HCT116 (cell line): ENCODE data around the gene HOXD8. TPM values are rescaled to one million over a fixed set of nuclear protein-coding genes. Genes with fewer than 3 reads are reported as not detected.

Source experiments
- ATAC-seq: fragments of 200-7000 bp; cut with Tn5 transposase; 2 replicates; pipeline ENCODE4 v1.9.1; 2020; ENCODE audit warnings: mild to moderate bottlenecking, moderate library complexity
- BruUV-seq: library from RNA; stranded (reverse); fragments of 400-500 nt; replicated peaks from 2 replicates; lab custom pipeline; 2021; lab: Mats Ljungman, UMichigan
- CTCF ChIA-PET: fragments of 300-600 bp; sonication (Branson Sonifier 250); formaldehyde crosslinking; loops from one replicate; lab custom pipeline; 2021; ENCODE audit warnings: antibody characterized with exemption; lab: Charles Lee
- POLR2A ChIA-PET: fragments of 300-600, 350-600 bp; sonication (Branson Sonifier 250); formaldehyde crosslinking; loops from one replicate; lab custom pipeline; 2021; ENCODE audit warnings: antibody characterized with exemption; lab: Charles Lee
- RAD21 ChIA-PET, 2 experiments: fragments of 300-600 bp; sonication (Branson Sonifier 250); formaldehyde crosslinking; loops; one replicate each; lab custom pipeline; 2023; ENCODE audit warnings: low total read pairs in 2 of 2; ENCODE audit not compliant: uncharacterized antibody in 2 of 2, unreplicated experiment in 2 of 2, low non-redundant PET in 1 of 2; lab: Charles Lee
- DNase-seq: peaks from one replicate; pipeline ENCODE4 v3.0.0-alpha.2; 2010; ENCODE audit warnings: low read depth, low spot score
- H2AFZ ChIP-seq: fragments of 200-600 bp; shearing (Covaris generic), sonication (generic); 2 replicates; pipeline ENCODE4 v1.6.1; 2017; ENCODE audit warnings: low read depth, mixed run types, mixed read lengths, antibody characterized with exemption, low read length; ENCODE audit not compliant: poor library complexity, severe bottlenecking
- H3K27ac ChIP-seq: 2 replicates; pipeline ENCODE4 v1.5.1; 2012; ENCODE audit warnings: low read depth, low read length
- H3K27me3 ChIP-seq: fragments of 200-600 bp; sonication (generic); 2 replicates; pipeline ENCODE4 v1.6.1; 2016; ENCODE audit warnings: mixed run types, low read length, mixed read lengths; ENCODE audit not compliant: insufficient read depth
- H3K36me3 ChIP-seq, 2 experiments: fragments of 200-500 bp in 1 of 2; fragments of 200-600 bp in 1 of 2; sonication (Bioruptor generic) in 1 of 2; sonication (generic) in 1 of 2; 2 replicates each; pipeline versions ENCODE4 v1.5.1 to v1.6.1; 2014 to 2016; ENCODE audit warnings: low read length in 2 of 2, inconsistent platforms in 1 of 2, mixed read lengths in 1 of 2, mixed run types in 1 of 2; ENCODE audit not compliant: insufficient read depth in 2 of 2, control insufficient read depth in 1 of 2
- H3K4me1 ChIP-seq, 2 experiments: fragments of 200-600 bp in 1 of 2; sonication (generic) in 1 of 2; 2 replicates each; pipeline versions ENCODE4 v1.5.1 to v1.6.1; 2012 to 2017; ENCODE audit warnings: low read length in 2 of 2, inconsistent platforms in 1 of 2, mild to moderate bottlenecking in 1 of 2, mixed read lengths in 1 of 2, mixed run types in 1 of 2, moderate library complexity in 1 of 2; ENCODE audit not compliant: insufficient read depth in 2 of 2, control insufficient read depth in 1 of 2
- H3K4me2 ChIP-seq: fragments of 200-600 bp; sonication (generic); 2 replicates; pipeline ENCODE4 v1.6.1; 2017; ENCODE audit warnings: mixed run types, low read length, mixed read lengths
- H3K4me3 ChIP-seq, 2 experiments: fragments of 200-600 bp in 1 of 2; sonication (generic) in 1 of 2; replicated peaks in 1 of 2; 2 replicates each; pipeline ENCODE4 v1.5.1; 2011 to 2016; ENCODE audit warnings: low read length in 2 of 2, control low read depth in 1 of 2, low read depth in 1 of 2, mild to moderate bottlenecking in 1 of 2, mixed read lengths in 1 of 2, mixed run types in 1 of 2
- H3K79me2 ChIP-seq: fragments of 200-600 bp; sonication (generic); 2 replicates; pipeline ENCODE4 v1.6.1; 2017; ENCODE audit warnings: mild to moderate bottlenecking, mixed run types, low read length, moderate library complexity, mixed read lengths; ENCODE audit not compliant: insufficient read depth
- H3K9ac ChIP-seq: fragments of 200-600 bp; sonication (generic); 2 replicates; pipeline ENCODE4 v1.6.1; 2016; ENCODE audit warnings: low read length, mixed read lengths
- H3K9me2 ChIP-seq: fragments of 200-600 bp; sonication (generic), shearing (Covaris generic); 2 replicates; pipeline ENCODE4 v1.6.1; 2017; ENCODE audit warnings: mixed run types, mild to moderate bottlenecking, moderate library complexity; ENCODE audit not compliant: insufficient read depth
- H3K9me3 ChIP-seq, 2 experiments: fragments of 200-500 bp in 1 of 2; fragments of 200-600 bp in 1 of 2; sonication (Bioruptor generic) in 1 of 2; sonication (generic) in 1 of 2; 2 replicates each; pipeline ENCODE4 v1.6.1; 2014 to 2017; ENCODE audit warnings: low read length in 2 of 2, mixed read lengths in 2 of 2, inconsistent platforms in 1 of 2, low read depth in 1 of 2, mild to moderate bottlenecking in 1 of 2, mixed run types in 1 of 2, moderate library complexity in 1 of 2; ENCODE audit not compliant: control insufficient read depth in 1 of 2, insufficient read depth in 1 of 2
- H4K20me1 ChIP-seq: fragments of 200-600 bp; sonication (generic), shearing (Covaris generic); 2 replicates; pipeline ENCODE4 v1.6.1; 2017; ENCODE audit warnings: mixed run types, mild to moderate bottlenecking, moderate library complexity; ENCODE audit not compliant: insufficient read depth
- CBX3 ChIP-seq: IDR thresholded peaks from 2 replicates; pipeline ENCODE4 v1.6.1; 2012; ENCODE audit warnings: low read depth
- SP1 ChIP-seq: IDR thresholded peaks from 2 replicates; pipeline ENCODE4 v1.6.1; 2012; ENCODE audit warnings: low read depth
- SRF ChIP-seq: IDR thresholded peaks from 2 replicates; pipeline ENCODE4 v1.6.1; 2012; ENCODE audit warnings: low read depth
- intact Hi-C: fragments of 100-400 bp; cut with micrococcal nuclease; formaldehyde crosslinking; loops from 2 replicates; pipeline ENCODE4 v1.10.0; 2022
- total RNA-seq: library from RNA; stranded (reverse); gene quantifications from one replicate; pipeline ENCODE4 v1.2.1, GENCODE V29; 2021; ENCODE audit not compliant: unreplicated experiment
- TF ChIP-seq, protein P1 (sequence below): IDR thresholded peaks from 2 replicates; pipeline ENCODE4 v1.6.1; 2012; ENCODE audit warnings: low read depth
- TF ChIP-seq, protein P2 (sequence below): IDR thresholded peaks from 2 replicates; pipeline ENCODE4 v1.6.1; 2012

The HOXD8 gene
- total RNA-seq, 1 experiment from 2014 or later, result 6.0 TPM

DNA sequence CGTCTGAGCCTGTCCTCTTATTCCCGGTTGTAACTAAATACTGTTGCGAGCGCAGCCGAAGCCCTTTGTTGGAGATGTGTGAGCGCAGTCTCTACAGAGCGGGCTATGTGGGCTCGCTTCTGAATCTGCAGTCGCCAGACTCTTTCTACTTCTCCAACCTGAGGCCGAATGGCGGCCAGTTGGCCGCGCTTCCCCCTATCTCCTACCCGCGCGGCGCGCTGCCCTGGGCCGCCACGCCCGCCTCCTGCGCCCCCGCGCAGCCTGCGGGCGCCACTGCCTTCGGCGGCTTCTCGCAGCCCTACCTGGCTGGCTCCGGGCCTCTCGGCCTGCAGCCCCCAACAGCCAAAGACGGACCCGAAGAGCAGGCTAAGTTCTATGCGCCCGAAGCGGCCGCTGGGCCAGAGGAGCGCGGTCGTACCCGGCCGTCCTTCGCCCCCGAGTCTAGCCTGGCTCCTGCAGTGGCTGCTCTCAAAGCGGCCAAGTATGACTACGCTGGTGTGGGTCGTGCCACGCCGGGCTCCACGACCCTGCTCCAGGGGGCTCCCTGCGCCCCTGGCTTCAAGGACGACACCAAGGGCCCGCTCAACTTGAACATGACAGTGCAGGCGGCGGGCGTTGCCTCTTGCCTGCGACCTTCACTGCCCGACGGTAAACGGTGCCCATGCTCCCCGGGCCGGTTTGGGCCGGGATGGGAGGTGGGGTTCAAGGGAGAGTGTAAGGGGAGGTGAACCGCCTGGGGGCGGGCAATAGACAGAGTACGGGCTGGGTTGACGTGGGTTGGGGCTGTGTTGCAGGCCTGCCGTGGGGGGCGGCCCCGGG is 29.6 kb upstream of the HOXD8 start, which contains the start of gene HOXD12:
HOXD12 (plus strand) TSS at position 68 of the 819 bp plus-strand sequence; CDS start at position 75, 7 bp downstream.
- H3K9me2 ChIP-seq, result no peaks in the 10 kb centered on the region
- no peaks in the 10 kb centered on the region for H3K79me2 ChIP-seq
- H3K4me3 ChIP-seq, result no peak within 1 kb of the TSS
- DNase-seq (no peak), ATAC-seq (no peak)
- RAD21 ChIA-PET, result no interaction called here
- peaks cover 5 to 18% of the 10 kb centered on the region in 2 experiments; a peak in 3 of 4 replicates for H3K4me1 ChIP-seq
- no peak within 1 kb of the TSS for H3K27ac ChIP-seq
- no peaks in the 10 kb centered on the region for H3K36me3 ChIP-seq
- H3K4me2 ChIP-seq, result no peak within 1 kb of the TSS
- BruUV-seq, result no TSS peak
- intact Hi-C loops, result loop anchor here (5.0 kb wide), 1 partner anchor 1328 kb away; no protein-coding TSS in a partner anchor
- H3K9me3 ChIP-seq, result no peaks in the 10 kb centered on the region
- no peaks in the 10 kb centered on the region for H3K27me3 ChIP-seq
- no peak within 1 kb of the TSS for H3K9ac ChIP-seq
- TF ChIP-seq, protein P1, sequence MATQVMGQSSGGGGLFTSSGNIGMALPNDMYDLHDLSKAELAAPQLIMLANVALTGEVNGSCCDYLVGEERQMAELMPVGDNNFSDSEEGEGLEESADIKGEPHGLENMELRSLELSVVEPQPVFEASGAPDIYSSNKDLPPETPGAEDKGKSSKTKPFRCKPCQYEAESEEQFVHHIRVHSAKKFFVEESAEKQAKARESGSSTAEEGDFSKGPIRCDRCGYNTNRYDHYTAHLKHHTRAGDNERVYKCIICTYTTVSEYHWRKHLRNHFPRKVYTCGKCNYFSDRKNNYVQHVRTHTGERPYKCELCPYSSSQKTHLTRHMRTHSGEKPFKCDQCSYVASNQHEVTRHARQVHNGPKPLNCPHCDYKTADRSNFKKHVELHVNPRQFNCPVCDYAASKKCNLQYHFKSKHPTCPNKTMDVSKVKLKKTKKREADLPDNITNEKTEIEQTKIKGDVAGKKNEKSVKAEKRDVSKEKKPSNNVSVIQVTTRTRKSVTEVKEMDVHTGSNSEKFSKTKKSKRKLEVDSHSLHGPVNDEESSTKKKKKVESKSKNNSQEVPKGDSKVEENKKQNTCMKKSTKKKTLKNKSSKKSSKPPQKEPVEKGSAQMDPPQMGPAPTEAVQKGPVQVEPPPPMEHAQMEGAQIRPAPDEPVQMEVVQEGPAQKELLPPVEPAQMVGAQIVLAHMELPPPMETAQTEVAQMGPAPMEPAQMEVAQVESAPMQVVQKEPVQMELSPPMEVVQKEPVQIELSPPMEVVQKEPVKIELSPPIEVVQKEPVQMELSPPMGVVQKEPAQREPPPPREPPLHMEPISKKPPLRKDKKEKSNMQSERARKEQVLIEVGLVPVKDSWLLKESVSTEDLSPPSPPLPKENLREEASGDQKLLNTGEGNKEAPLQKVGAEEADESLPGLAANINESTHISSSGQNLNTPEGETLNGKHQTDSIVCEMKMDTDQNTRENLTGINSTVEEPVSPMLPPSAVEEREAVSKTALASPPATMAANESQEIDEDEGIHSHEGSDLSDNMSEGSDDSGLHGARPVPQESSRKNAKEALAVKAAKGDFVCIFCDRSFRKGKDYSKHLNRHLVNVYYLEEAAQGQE, result no peak
- TF ChIP-seq SP1 (no peak), SRF (no peak), CBX3 (no peak)
- TF ChIP-seq, protein P2, sequence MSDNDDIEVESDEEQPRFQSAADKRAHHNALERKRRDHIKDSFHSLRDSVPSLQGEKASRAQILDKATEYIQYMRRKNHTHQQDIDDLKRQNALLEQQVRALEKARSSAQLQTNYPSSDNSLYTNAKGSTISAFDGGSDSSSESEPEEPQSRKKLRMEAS, result no peak
- no peaks in the 10 kb centered on the region for H4K20me1 ChIP-seq
- H2AFZ ChIP-seq, result no peak within 1 kb of the TSS
- CTCF ChIA-PET, result no interaction called here
- POLR2A ChIA-PET, result no interaction called here
